Smooth muscle cell (in vitro differentiated cells): Measurements from ENCODE around the gene DAGLB. TPM values are rescaled to one million over a fixed set of nuclear protein-coding genes. Genes with fewer than 3 reads are reported as not detected.

Experiments
- DNase-seq: peaks from one replicate; lab custom pipeline; 2025; ENCODE audit not compliant: unreplicated experiment; lab: John Stamatoyannopoulos, UW
- H2AFZ ChIP-seq: fragments of 200-600 bp; sonication (generic); 2 replicates; pipeline ENCODE4 v1.6.0; 2016; ENCODE audit warnings: antibody characterized with exemption, low read depth, mild to moderate bottlenecking
- H3F3A ChIP-seq: fragments of 200-600 bp; sonication (generic); 2 replicates; pipeline ENCODE4 v1.6.0; 2017; ENCODE audit warnings: antibody characterized with exemption, low read depth
- H3K27ac ChIP-seq: fragments of 200-600 bp; sonication (generic); 2 replicates; pipeline ENCODE4 v1.5.1; 2016; ENCODE audit warnings: low read depth, mild to moderate bottlenecking
- H3K27me3 ChIP-seq: fragments of 200-600 bp; sonication (generic); 2 replicates; pipeline ENCODE4 v1.6.1; 2016; ENCODE audit warnings: low read depth, mild to moderate bottlenecking
- H3K36me3 ChIP-seq: fragments of 200-600 bp; sonication (generic); 2 replicates; pipeline ENCODE4 v1.5.1; 2016; ENCODE audit warnings: low read depth
- H3K4me1 ChIP-seq: fragments of 200-600 bp; sonication (generic); 2 replicates; pipeline ENCODE4 v1.5.1; 2016; ENCODE audit warnings: low read depth
- H3K4me2 ChIP-seq: fragments of 200-600 bp; sonication (generic); 2 replicates; pipeline ENCODE4 v1.6.0; 2016; ENCODE audit warnings: mild to moderate bottlenecking
- H3K4me3 ChIP-seq: fragments of 200-600 bp; sonication (generic); 2 replicates; pipeline ENCODE4 v1.5.1; 2016; ENCODE audit warnings: mild to moderate bottlenecking
- H3K79me2 ChIP-seq: fragments of 200-600 bp; sonication (generic); 2 replicates; pipeline ENCODE4 v1.6.0; 2016; ENCODE audit warnings: low read depth, mild to moderate bottlenecking
- H3K9ac ChIP-seq: fragments of 200-600 bp; sonication (generic); 2 replicates; pipeline ENCODE4 v1.6.0; 2016; ENCODE audit warnings: low read depth
- H3K9me3 ChIP-seq: fragments of 200-600 bp; sonication (generic); replicated peaks from 2 replicates; pipeline ENCODE4 v1.5.1; 2016; ENCODE audit warnings: low read depth
- H4K20me1 ChIP-seq: fragments of 200-600 bp; sonication (generic); 2 replicates; pipeline ENCODE4 v1.6.0; 2016; ENCODE audit warnings: low read depth
- WGBS: methylation state at CpG from one replicate; pipeline ENCODE4 v1.1.7; 2016; ENCODE audit warnings: low lambda C conversion rate; 5-methylcytosine and 5-hydroxymethylcytosine counted together
- polyA plus RNA-seq: library from polyadenylated mRNA; unstranded; fragments of >200 nt; fragmentation: Nextera tagmentation; extraction: Ambion mirVana; gene quantifications from 2 replicates; pipeline ENCODE4 v1.2.1, GENCODE V29; 2016
- total RNA-seq: library from RNA; depleted of rRNA; stranded (reverse); fragments of >200 nt; gene quantifications from 2 replicates; pipeline ENCODE4 v1.2.3, GENCODE V29; 2014
- TF ChIP-seq, protein P1 (sequence below): fragments of 200-600 bp; sonication (generic); IDR thresholded peaks from 2 replicates; pipeline ENCODE4 v1.5.1; 2017; ENCODE audit warnings: borderline replicate concordance, mild to moderate bottlenecking, antibody characterized with exemption; ENCODE audit not compliant: insufficient read depth, poor library complexity, severe bottlenecking

The DAGLB gene
- total and polyA plus RNA-seq, 2 experiments from 2014 or later: 14.1 to 21.3 TPM

DNA sequence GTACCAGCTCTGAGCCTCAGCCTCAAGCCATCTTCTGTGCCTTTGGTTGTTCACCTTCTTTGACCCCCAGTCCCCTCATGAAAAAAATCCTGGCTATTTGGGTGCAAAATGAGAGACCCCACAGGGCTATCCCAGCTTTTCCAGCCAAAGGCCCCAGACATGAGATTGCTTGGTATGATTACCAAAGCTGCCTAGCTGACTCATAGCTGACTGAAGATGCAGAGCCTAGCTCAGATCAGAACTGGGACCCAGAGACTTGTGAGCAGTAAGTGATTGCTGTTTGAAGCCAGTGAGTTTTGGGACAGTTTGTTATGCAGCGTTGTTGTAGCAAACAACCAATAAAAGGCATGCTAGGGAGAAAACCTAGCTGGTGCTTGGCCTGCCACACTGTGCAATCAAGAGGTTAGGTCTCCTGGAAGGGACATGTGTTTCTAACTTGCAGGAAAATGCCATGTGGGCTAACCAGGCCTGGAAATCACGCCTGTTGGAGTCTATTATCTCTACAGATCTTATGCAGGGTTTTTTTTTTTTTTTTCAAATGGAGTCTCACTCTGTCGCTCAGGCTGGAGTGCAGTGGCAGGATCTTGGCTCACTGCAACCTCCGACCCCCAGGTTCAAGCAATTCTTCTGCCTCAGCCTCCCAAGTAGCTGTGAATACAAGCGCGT lies 48.0 kb upstream of the DAGLB start:
- TF ChIP-seq, protein P1, sequence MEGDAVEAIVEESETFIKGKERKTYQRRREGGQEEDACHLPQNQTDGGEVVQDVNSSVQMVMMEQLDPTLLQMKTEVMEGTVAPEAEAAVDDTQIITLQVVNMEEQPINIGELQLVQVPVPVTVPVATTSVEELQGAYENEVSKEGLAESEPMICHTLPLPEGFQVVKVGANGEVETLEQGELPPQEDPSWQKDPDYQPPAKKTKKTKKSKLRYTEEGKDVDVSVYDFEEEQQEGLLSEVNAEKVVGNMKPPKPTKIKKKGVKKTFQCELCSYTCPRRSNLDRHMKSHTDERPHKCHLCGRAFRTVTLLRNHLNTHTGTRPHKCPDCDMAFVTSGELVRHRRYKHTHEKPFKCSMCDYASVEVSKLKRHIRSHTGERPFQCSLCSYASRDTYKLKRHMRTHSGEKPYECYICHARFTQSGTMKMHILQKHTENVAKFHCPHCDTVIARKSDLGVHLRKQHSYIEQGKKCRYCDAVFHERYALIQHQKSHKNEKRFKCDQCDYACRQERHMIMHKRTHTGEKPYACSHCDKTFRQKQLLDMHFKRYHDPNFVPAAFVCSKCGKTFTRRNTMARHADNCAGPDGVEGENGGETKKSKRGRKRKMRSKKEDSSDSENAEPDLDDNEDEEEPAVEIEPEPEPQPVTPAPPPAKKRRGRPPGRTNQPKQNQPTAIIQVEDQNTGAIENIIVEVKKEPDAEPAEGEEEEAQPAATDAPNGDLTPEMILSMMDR: no peak
- WGBS: 68% methylated on average over 6 of the region's 6 CpGs
- H3F3A ChIP-seq: no peaks in the 10 kb centered on the region
- H3K27me3 ChIP-seq: no peaks in the 10 kb centered on the region
- no peak overlapping the region for H3K4me2 ChIP-seq
- H3K4me1 ChIP-seq: no peaks in the 10 kb centered on the region
- no peak overlapping the region for H3K4me3 ChIP-seq
- peak overlapping the region; percentile 32 for H3K27ac ChIP-seq
- H2AFZ ChIP-seq: no peak overlapping the region
- H4K20me1 ChIP-seq: no peaks in the 10 kb centered on the region
- no peaks in the 10 kb centered on the region for H3K9me3 ChIP-seq
- DNase-seq: no peak
- H3K9ac ChIP-seq: no peak overlapping the region
- no peaks in the 10 kb centered on the region for H3K36me3 ChIP-seq
- no peaks in the 10 kb centered on the region for H3K79me2 ChIP-seq

- Histone ChIP-seq H3K9me3 (no peaks in the 10 kb centered on the region), H3F3A (no peaks in the 10 kb centered on the region), H3K4me3 (no peak overlapping the region), H3K27ac (no peak overlapping the region), H2AFZ (no peak overlapping the region), H3K27me3 (no peaks in the 10 kb centered on the region), H3K79me2 (no peaks in the 10 kb centered on the region), H3K4me1 (no peaks in the 10 kb centered on the region), H4K20me1 (no peaks in the 10 kb centered on the region), H3K9ac (no peak overlapping the region), H3K4me2 (no peak overlapping the region), H3K36me3 (no peaks in the 10 kb centered on the region)
- TF ChIP-seq, protein P1: no peak
- WGBS: 78% methylated on average over 2 of the region's 2 CpGs
- no peak for DNase-seq
Measured at GRCh38 chr7:6494365-6494764, 46.6 kb upstream of the DAGLB start.

DNA sequence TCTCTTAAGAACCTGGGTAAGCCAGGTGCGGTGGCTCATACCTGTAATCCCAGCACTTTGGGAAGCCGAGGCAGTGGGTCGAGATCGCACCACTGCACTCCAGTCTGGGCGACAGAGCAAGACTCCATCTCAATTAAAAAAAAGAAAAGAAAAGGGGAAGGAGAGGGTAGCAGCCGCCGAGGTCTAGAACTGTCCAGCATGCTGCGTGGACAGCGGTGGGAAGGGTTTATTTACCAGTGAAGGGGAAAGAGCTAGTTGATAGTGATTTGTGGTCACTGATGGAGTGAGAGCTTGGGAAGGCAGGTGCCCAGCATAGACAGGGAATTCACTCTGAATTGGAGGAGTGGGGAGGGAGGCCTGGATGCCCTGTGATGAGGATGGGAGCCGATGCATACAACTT lies 43.4 kb upstream of the DAGLB start:
- TF ChIP-seq, protein P1: no peak
- H3K36me3 ChIP-seq: no peaks in the 10 kb centered on the region
- no peaks in the 10 kb centered on the region for H3K27me3 ChIP-seq
- no peaks in the 10 kb centered on the region for H3F3A ChIP-seq
- H3K79me2 ChIP-seq: no peaks in the 10 kb centered on the region
- no peak overlapping the region for H3K4me2 ChIP-seq
- no peak overlapping the region for H3K9ac ChIP-seq
- no peak overlapping the region for H3K27ac ChIP-seq
- no peaks in the 10 kb centered on the region for H3K9me3 ChIP-seq
- no peaks in the 10 kb centered on the region for H4K20me1 ChIP-seq
- no peak for DNase-seq
- H3K4me1 ChIP-seq: no peaks in the 10 kb centered on the region
- H2AFZ ChIP-seq: no peak overlapping the region
- WGBS: 91% methylated on average over 10 of the region's 10 CpGs
- H3K4me3 ChIP-seq: no peak overlapping the region

- no peaks in the 10 kb centered on the region for H3K36me3 ChIP-seq
Measured at GRCh38 chr7:6489612-6490011, 41.9 kb upstream of the DAGLB start.

More at GRCh38 chr7:6489612-6490011, 41.9 kb upstream of the DAGLB start:
- Histone ChIP-seq H3K9me3 (no peaks in the 10 kb centered on the region), H3K4me2 (no peak overlapping the region), H3K4me3 (no peak overlapping the region), H3F3A (no peaks in the 10 kb centered on the region), H2AFZ (no peak overlapping the region), H4K20me1 (no peaks in the 10 kb centered on the region), H3K27ac (no peak overlapping the region), H3K9ac (no peak overlapping the region), H3K79me2 (peaks cover 2% of the 10 kb centered on the region), H3K4me1 (no peaks in the 10 kb centered on the region), H3K27me3 (no peaks in the 10 kb centered on the region)
- TF ChIP-seq, protein P1: no peak
- WGBS: 22% methylated on average over 1 of the region's 1 CpG
- no peak for DNase-seq
